HepG2 (cell line): ENCODE results near the gene WWC2. TPM values are rescaled to one million over a fixed set of nuclear protein-coding genes. Genes with fewer than 3 reads are reported as not detected.

Source experiments
- ATAC-seq: fragments of 200-7000 bp; cut with Tn5 transposase; 3 replicates; pipeline ENCODE4 v1.9.1; 2020; ENCODE audit warnings: mild to moderate bottlenecking, moderate library complexity
- BruUV-seq: library from RNA; stranded (reverse); fragments of 400-500 nt; replicated peaks from 2 replicates; lab custom pipeline; 2021; lab: Mats Ljungman, UMichigan
- CTCF ChIA-PET: fragments of 300-600 bp; formaldehyde crosslinking; extraction: SDS; loops from one replicate; lab custom pipeline; 2021; ENCODE audit warnings: low total read pairs, inconsistent platforms, low intra/inter-chr PET ratio; lab: Yijun Ruan, JAX
- POLR2A ChIA-PET: fragments of 350-600 bp; sonication (Branson Sonifier 250); formaldehyde crosslinking; loops from one replicate; lab custom pipeline; 2020; ENCODE audit warnings: antibody characterized with exemption, inconsistent platforms; lab: Yijun Ruan, JAX
- DNase-seq: peaks from one replicate; pipeline ENCODE4 v3.0.0-alpha.2; 2015; ENCODE audit warnings: low spot score
- FAIRE-seq: peaks from 3 replicates; lab custom pipeline; 2011; peaks lifted over from hg19 to GRCh38; lab: Jason Lieb, UNC
- H2AFZ ChIP-seq: one replicate; pipeline ENCODE4 v1.6.1; 2011; ENCODE audit warnings: low read length, inconsistent platforms
- H3K27ac ChIP-seq: fragments of 300-600 bp; 3 replicates; pipeline ENCODE4 v1.8.0; 2011; ENCODE audit warnings: mixed run types, mild to moderate bottlenecking, mixed read lengths, low read length, inconsistent platforms; ENCODE audit not compliant: insufficient read depth; ENCODE audit errors: extremely low read length
- H3K27me3 ChIP-seq, 2 experiments: fragments of 200-600 bp in 1 of 2; 2 replicates in 1 of 2; 3 replicates in 1 of 2; pipeline versions ENCODE4 v1.6.0 to v1.8.0; 2011; ENCODE audit warnings: low read length in 2 of 2, mild to moderate bottlenecking in 2 of 2, moderate library complexity in 2 of 2, inconsistent platforms in 1 of 2; ENCODE audit not compliant: insufficient read depth in 2 of 2, control insufficient read depth in 1 of 2
- H3K36me3 ChIP-seq, 2 experiments: fragments of 200-600 bp in 1 of 2; replicated peaks in 1 of 2; 2 replicates in 1 of 2; 3 replicates in 1 of 2; pipeline versions ENCODE4 v1.5.1 to v1.8.0; 2011; ENCODE audit warnings: low read length in 2 of 2, inconsistent platforms in 1 of 2; ENCODE audit not compliant: insufficient read depth in 2 of 2, control insufficient read depth in 1 of 2
- H3K4me1 ChIP-seq: 2 replicates; pipeline ENCODE4 v1.5.1; 2012; ENCODE audit warnings: low read length, inconsistent platforms; ENCODE audit not compliant: insufficient read depth
- H3K4me2 ChIP-seq: 2 replicates; pipeline ENCODE4 v1.6.0; 2011; ENCODE audit warnings: low read depth, low read length, inconsistent platforms
- H3K4me3 ChIP-seq, 3 experiments: fragments of 200-600 bp in 1 of 3; sonication (generic), shearing (Covaris generic) in 1 of 3; replicated peaks in 1 of 3; 2 replicates each; pipeline ENCODE4 v1.5.1; 2011 to 2016; ENCODE audit warnings: low read length in 3 of 3, inconsistent platforms in 2 of 3, low read depth in 2 of 3, mild to moderate bottlenecking in 2 of 3, control low read depth in 1 of 3, mixed read lengths in 1 of 3; ENCODE audit not compliant: insufficient read depth in 1 of 3
- H3K79me2 ChIP-seq: one replicate; pipeline ENCODE4 v1.6.1; 2011; ENCODE audit warnings: low read length, inconsistent platforms; ENCODE audit not compliant: insufficient read depth
- H3K9ac ChIP-seq: 2 replicates; pipeline ENCODE4 v1.6.0; 2011; ENCODE audit warnings: mild to moderate bottlenecking, low read depth, low read length, inconsistent platforms; ENCODE audit not compliant: insufficient read depth
- H3K9me3 ChIP-seq: 2 replicates; pipeline ENCODE4 v1.5.1; 2012; ENCODE audit warnings: mild to moderate bottlenecking, low read length
- H4K20me1 ChIP-seq: 2 replicates; pipeline ENCODE4 v1.6.0; 2011; ENCODE audit warnings: inconsistent platforms, mild to moderate bottlenecking, low read length, moderate library complexity; ENCODE audit not compliant: insufficient read depth
- ATM ChIP-seq: fragments of 450-650 bp; IDR thresholded peaks from 2 replicates; pipeline ENCODE4 v1.7.1; 2017; ENCODE audit warnings: mild to moderate bottlenecking, borderline replicate concordance
- ETV5 ChIP-seq: IDR thresholded peaks from 2 replicates; pipeline ENCODE4 v1.6.1; 2018; ENCODE audit warnings: missing biosample characterization, missing genetic modification reagents, inconsistent platforms, borderline replicate concordance
- ETV6 ChIP-seq: sonication (generic); formaldehyde crosslinking; conservative IDR thresholded peaks from 2 replicates; pipeline ENCODE4 v1.4.0; 2020; ENCODE audit warnings: missing genetic modification reagents
- MED8 ChIP-seq: sonication (generic); formaldehyde crosslinking; IDR thresholded peaks from 2 replicates; pipeline ENCODE4 v1.8.1; 2023; ENCODE audit warnings: mild to moderate bottlenecking, missing genetic modification reagents; ENCODE audit not compliant: insufficient replicate concordance
- MEF2D ChIP-seq: sonication (generic); formaldehyde crosslinking; IDR thresholded peaks from 2 replicates; pipeline ENCODE4 v1.5.1; 2020; ENCODE audit warnings: mild to moderate bottlenecking, missing genetic modification reagents
- PITX1 ChIP-seq: sonication (generic); formaldehyde crosslinking; IDR thresholded peaks from 2 replicates; pipeline ENCODE4 v1.5.1; 2020; ENCODE audit warnings: mild to moderate bottlenecking, missing genetic modification reagents
- SETDB1 ChIP-seq: sonication (generic); formaldehyde crosslinking; IDR thresholded peaks from 2 replicates; pipeline ENCODE4 v1.5.1; 2020; ENCODE audit warnings: missing genetic modification reagents, mild to moderate bottlenecking, borderline replicate concordance
- TRIM24 ChIP-seq: sonication (generic); formaldehyde crosslinking; IDR thresholded peaks from 2 replicates; pipeline ENCODE4 v1.8.0; 2022; ENCODE audit warnings: mild to moderate bottlenecking, missing genetic modification reagents
- ZNF337 ChIP-seq: sonication (generic); formaldehyde crosslinking; IDR thresholded peaks from 2 replicates; pipeline ENCODE4 v1.5.1; 2020; ENCODE audit warnings: missing genetic modification reagents, low read depth, mild to moderate bottlenecking, borderline replicate concordance
- ZNF550 ChIP-seq: sonication (generic); formaldehyde crosslinking; IDR thresholded peaks from 2 replicates; pipeline ENCODE4 v1.4.0; 2020; ENCODE audit warnings: mild to moderate bottlenecking, missing genetic modification reagents, borderline replicate concordance
- ZNF572 ChIP-seq: sonication (generic); formaldehyde crosslinking; IDR thresholded peaks from 2 replicates; pipeline ENCODE4 v1.5.1; 2020; ENCODE audit warnings: mild to moderate bottlenecking, missing genetic modification reagents
- ZNF703 ChIP-seq: sonication (generic); formaldehyde crosslinking; IDR thresholded peaks from 2 replicates; pipeline ENCODE4 v1.5.1; 2020; ENCODE audit warnings: missing genetic modification reagents, mild to moderate bottlenecking, moderate library complexity, borderline replicate concordance
- ZNF782 ChIP-seq: sonication (generic); formaldehyde crosslinking; IDR thresholded peaks from 2 replicates; pipeline ENCODE4 v1.4.0; 2020; ENCODE audit warnings: missing genetic modification reagents, mild to moderate bottlenecking, borderline replicate concordance
- ZNF792 ChIP-seq: IDR thresholded peaks from 2 replicates; pipeline ENCODE4 v1.6.1; 2016
- ZSCAN22 ChIP-seq: sonication (generic); formaldehyde crosslinking; IDR thresholded peaks from 2 replicates; pipeline ENCODE4 v1.4.0; 2020; ENCODE audit warnings: mild to moderate bottlenecking, missing genetic modification reagents
- in situ Hi-C: cut with HindIII; loops from 2 replicates; pipeline ENCODE4 v1.10.0; 2017; ENCODE audit warnings: low pct_unique_long_range_greater_than_20kb; ENCODE audit not compliant: extremely low pct_ligation_motif_present
- intact Hi-C: fragments of 100-400 bp; cut with micrococcal nuclease; formaldehyde crosslinking; loops from one replicate; pipeline ENCODE4 v1.10.0; 2022; ENCODE audit not compliant: unreplicated experiment
- polyA plus RNA-seq, 8 experiments: library from polyadenylated mRNA; depleted of rRNA in 3 of 8; stranded (reverse) in 7 of 8; unstranded in 1 of 8; fragments of >200 nt; fragmentation: Illumina TruSeq in 4 of 8; extraction: Trizol in 4 of 8; gene quantifications; 2 replicates each; pipeline versions ENCODE4 v1.2.1 to v1.2.3, GENCODE V29; 2011 to 2016; ENCODE audit warnings: low read depth in 4 of 8, missing spikeins in 1 of 8, mixed read lengths in 1 of 8; ENCODE audit not compliant: insufficient read depth in 1 of 8
- total RNA-seq, 5 experiments: library from RNA; depleted of rRNA; stranded (reverse); fragments of >200 nt; fragmentation: Illumina TruSeq; extraction: Trizol; gene quantifications; 2 replicates each; pipeline ENCODE4 v1.2.3, GENCODE V29; 2016; ENCODE audit warnings: low read depth in 1 of 5
- TF ChIP-seq, protein P1 (sequence below): sonication (generic); formaldehyde crosslinking; IDR thresholded peaks from 2 replicates; pipeline ENCODE4 v1.5.0; 2020; ENCODE audit warnings: missing genetic modification reagents

Gene WWC2
- total and polyA plus RNA-seq, 2 of the 13 experiments (the other 11 are each of a cell fraction or from before 2014, with no cell fraction given): 40.0 to 50.1 TPM

GRCh38 chr4:183132865-183133264, 33.8 kb downstream of the WWC2 start:
- H3K4me3 ChIP-seq: no peak overlapping the region
- ChIA-PET CTCF (no interaction called here), POLR2A (no interaction called here)
- no peaks in the 10 kb centered on the region for H3K9me3 ChIP-seq
- DNase-seq (no peak), FAIRE-seq (no peak), ATAC-seq (no peak)
- no peaks in the 10 kb centered on the region; a peak in 1 of 5 replicates for H3K36me3 ChIP-seq
- no peak overlapping the region for H3K4me2 ChIP-seq
- peaks cover 63% of the 10 kb centered on the region for H4K20me1 ChIP-seq
- no peak overlapping the region for H3K9ac ChIP-seq
- TF ChIP-seq MEF2D (CRISPR knock-in tag): no peak
- no peak for TF ChIP-seq TRIM24 (CRISPR knock-in tag)
- TF ChIP-seq SETDB1 (CRISPR knock-in tag): no peak
- TF ChIP-seq ZNF572 (CRISPR knock-in tag): no peak
- no peak for TF ChIP-seq MED8 (CRISPR knock-in tag)
- no peak for TF ChIP-seq PITX1 (CRISPR knock-in tag)
- TF ChIP-seq ZNF550 (CRISPR knock-in tag): no peak
- no peak for TF ChIP-seq ATM
- TF ChIP-seq, protein P1, sequence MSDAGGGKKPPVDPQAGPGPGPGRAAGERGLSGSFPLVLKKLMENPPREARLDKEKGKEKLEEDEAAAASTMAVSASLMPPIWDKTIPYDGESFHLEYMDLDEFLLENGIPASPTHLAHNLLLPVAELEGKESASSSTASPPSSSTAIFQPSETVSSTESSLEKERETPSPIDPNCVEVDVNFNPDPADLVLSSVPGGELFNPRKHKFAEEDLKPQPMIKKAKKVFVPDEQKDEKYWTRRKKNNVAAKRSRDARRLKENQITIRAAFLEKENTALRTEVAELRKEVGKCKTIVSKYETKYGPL (CRISPR knock-in tag): no peak
- no peak for TF ChIP-seq ZNF782 (CRISPR knock-in tag)
- no peak for TF ChIP-seq ETV5 (CRISPR knock-in tag)
- TF ChIP-seq ZNF337: no peak
- no peak for TF ChIP-seq ZSCAN22
- no peak for TF ChIP-seq ZNF703 (CRISPR knock-in tag)
- TF ChIP-seq ZNF792 (CRISPR knock-in tag): no peak
- no peak for TF ChIP-seq ETV6 (CRISPR knock-in tag)
- no TSS peak for BruUV-seq
- H2AFZ ChIP-seq: no peak overlapping the region
- in situ Hi-C loops (no loop called here), intact Hi-C loops (no loop called here)
- H3K4me1 ChIP-seq: peaks cover 22% of the 10 kb centered on the region
- H3K79me2 ChIP-seq: peaks cover 94% of the 10 kb centered on the region
- no peaks in the 10 kb centered on the region for H3K27me3 ChIP-seq
- no peak overlapping the region for H3K27ac ChIP-seq
